ENCODE measurements around the gene NDUFAF7. TPM values are rescaled to one million over a fixed set of nuclear protein-coding genes. Genes with fewer than 3 reads are reported as not detected.
A peak's percentile ranks its signal among the peaks of the same experiment; 100 is the strongest.

NDUFAF7 gene
- total RNA-seq, 1 experiment from 2014 or later: 21.9 TPM

- Histone ChIP-seq H3K27me3 (ENCODE audit: insufficient read depth, low read depth) (no peaks in the 10 kb centered on the region), H2AFZ (peak within 1 kb of the TSS; percentile 77), H3K27ac (peak within 1 kb of the TSS; percentile 41), H3K79me2 (ENCODE audit: low read depth) (peaks cover 28% of the 10 kb centered on the region), H3K36me3 (ENCODE audit: low read depth) (peaks cover 13% of the 10 kb centered on the region; the same call in 1 of the 2 replicates), H3K4me1 (replicated peaks; ENCODE audit: insufficient read depth) (peaks cover 16% of the 10 kb centered on the region), H4K20me1 (ENCODE audit: insufficient read depth) (0 out of 2 replicates have a peak, but pooled peaks cover 4% of the 10 kb centered on the region), H3K4me2 (peak within 1 kb of the TSS; percentile 99), H3K9me3 (ENCODE audit: insufficient read depth, low read depth) (no peaks in the 10 kb centered on the region; the same call in 1 of the 2 replicates), H3K4me3 (peak within 1 kb of the TSS; percentile 65), H3K9me2 (ENCODE audit: insufficient read depth) (no peaks in the 10 kb centered on the region), H3F3A (ENCODE audit: insufficient read depth, low read depth) (peaks cover 17% of the 10 kb centered on the region; the same call in 1 of the 2 replicates)
- intact Hi-C loops (cut with micrococcal nuclease; ENCODE audit: unreplicated experiment): loop anchor here (2.0 kb wide), 1 partner anchor 40 kb away; the partner anchor contains the start of gene EIF2AK2
- CTCF ChIA-PET: no interaction called here
- BruUV-seq (replicated peaks): no TSS peak
- no peak for TF ChIP-seq EZH2 (IDR thresholded peaks at IDR 0.05; ENCODE audit: low read depth)
- TF ChIP-seq CTCF (conservative IDR thresholded peaks at IDR 0.05): no peak
- DNase-seq: peak; percentile 69 to 78
- POLR2A ChIA-PET (ENCODE audit: unreplicated experiment): interaction anchor here (0.5 to 0.6 kb wide), 3 partner anchors 32 to 1075 kb away, joined by 3 to 6 read pairs (median 3); partner anchors contain the start of gene EIF2AK2
Measured at GRCh38 chr2:37196320-37197195, 34.9 kb upstream of the NDUFAF7 start, which contains the start of gene CEBPZOS. TSS of gene CEBPZOS (plus strand) at chr2:37196496. CDS start at chr2:37199705, 3,209 bp downstream.

GRCh38 chr2:37198681-37199065 lies 32.8 kb upstream of the NDUFAF7 start:
- no peak overlapping the region for H3K4me3 ChIP-seq
- no peak overlapping the region for H3K27ac ChIP-seq
- no peaks in the 10 kb centered on the region for H3K9me2 ChIP-seq (ENCODE audit: insufficient read depth)
- H3K4me1 ChIP-seq (replicated peaks; ENCODE audit: insufficient read depth): peaks cover 16% of the 10 kb centered on the region
- ChIA-PET POLR2A (ENCODE audit: unreplicated experiment) (no interaction called here), CTCF (no interaction called here)
- DNase-seq: no peak
- H3K27me3 ChIP-seq (ENCODE audit: insufficient read depth, low read depth): no peaks in the 10 kb centered on the region
- no peak overlapping the region for H2AFZ ChIP-seq
- H3K36me3 ChIP-seq (ENCODE audit: low read depth): peaks cover 28% of the 10 kb centered on the region
- no peak for TF ChIP-seq EZH2 (IDR thresholded peaks at IDR 0.05; ENCODE audit: low read depth)
- no peak for TF ChIP-seq CTCF (conservative IDR thresholded peaks at IDR 0.05)
- H4K20me1 ChIP-seq (ENCODE audit: insufficient read depth): 0 out of 2 replicates have a peak, but pooled peaks cover 4% of the 10 kb centered on the region
- no TSS peak for BruUV-seq (replicated peaks)
- intact Hi-C loops (cut with micrococcal nuclease; ENCODE audit: unreplicated experiment): loop anchor here (2.0 kb wide), 1 partner anchor 18 kb away; no protein-coding TSS in a partner anchor
- H3K9me3 ChIP-seq (ENCODE audit: insufficient read depth, low read depth): peaks cover 6% of the 10 kb centered on the region
- peaks cover 32% of the 10 kb centered on the region for H3K79me2 ChIP-seq (ENCODE audit: low read depth)
- H3F3A ChIP-seq (ENCODE audit: insufficient read depth, low read depth): peaks cover 31% of the 10 kb centered on the region; the same call in 1 of the 2 replicates
- no peak overlapping the region for H3K4me2 ChIP-seq

GRCh38 chr2:37201208-37201607 lies 30.2 kb upstream of the NDUFAF7 start:
- no peak for TF ChIP-seq CTCF (conservative IDR thresholded peaks at IDR 0.05)
- no peak for TF ChIP-seq EZH2 (IDR thresholded peaks at IDR 0.05; ENCODE audit: low read depth)
- H3K4me3 ChIP-seq: no peak overlapping the region
- DNase-seq: no peak
- BruUV-seq (replicated peaks): no TSS peak
- peaks cover 16% of the 10 kb centered on the region for H3K4me1 ChIP-seq (replicated peaks; ENCODE audit: insufficient read depth)
- intact Hi-C loops (cut with micrococcal nuclease; ENCODE audit: unreplicated experiment): no loop called here
- H3K9me2 ChIP-seq (ENCODE audit: insufficient read depth): no peaks in the 10 kb centered on the region
- H3K36me3 ChIP-seq (ENCODE audit: low read depth): peaks cover 51% of the 10 kb centered on the region
- ChIA-PET POLR2A (ENCODE audit: unreplicated experiment) (interaction anchor here (0.6 kb wide), 1 partner anchor 34 kb away, joined by 4 read pairs; no protein-coding TSS in a partner anchor), CTCF (no interaction called here)
- no peak overlapping the region for H3K4me2 ChIP-seq
- H3F3A ChIP-seq (ENCODE audit: insufficient read depth, low read depth): peaks cover 33% of the 10 kb centered on the region; the same call in 1 of the 2 replicates
- no peak overlapping the region for H3K27ac ChIP-seq
- H2AFZ ChIP-seq: no peak overlapping the region
- peaks cover 16% of the 10 kb centered on the region for H3K9me3 ChIP-seq (ENCODE audit: insufficient read depth, low read depth)
- H3K79me2 ChIP-seq (ENCODE audit: low read depth): peaks cover 42% of the 10 kb centered on the region
- H3K27me3 ChIP-seq (ENCODE audit: insufficient read depth, low read depth): no peaks in the 10 kb centered on the region
- 0 out of 2 replicates have a peak, but pooled peaks cover 4% of the 10 kb centered on the region for H4K20me1 ChIP-seq (ENCODE audit: insufficient read depth)

Measured in PC-9 (cell line).